Fibroblast of villous mesenchyme (primary cell): ENCODE data around the gene MINPP1. TPM values are rescaled to one million over a fixed set of nuclear protein-coding genes. Genes with fewer than 3 reads are reported as not detected.

Experiments
- DNase-seq: peaks from one replicate; pipeline ENCODE4 v3.0.0-alpha.2; 2010; ENCODE audit warnings: low read depth
- H3K4me3 ChIP-seq: 2 replicates; pipeline ENCODE4 v1.5.1; 2011; ENCODE audit warnings: low read depth, mild to moderate bottlenecking, low read length
- CTCF ChIP-seq: IDR thresholded peaks from 2 replicates; pipeline ENCODE4 v1.5.1; 2012; ENCODE audit warnings: low read depth, mild to moderate bottlenecking, low read length; ENCODE audit not compliant: insufficient read depth
- total RNA-seq: library from RNA; depleted of rRNA; stranded (reverse); fragments of >200 nt; gene quantifications from 2 replicates; pipeline ENCODE4 v1.2.3, GENCODE V29; 2012

The MINPP1 gene
- total RNA-seq, 1 donor: 52.7 TPM

DNA sequence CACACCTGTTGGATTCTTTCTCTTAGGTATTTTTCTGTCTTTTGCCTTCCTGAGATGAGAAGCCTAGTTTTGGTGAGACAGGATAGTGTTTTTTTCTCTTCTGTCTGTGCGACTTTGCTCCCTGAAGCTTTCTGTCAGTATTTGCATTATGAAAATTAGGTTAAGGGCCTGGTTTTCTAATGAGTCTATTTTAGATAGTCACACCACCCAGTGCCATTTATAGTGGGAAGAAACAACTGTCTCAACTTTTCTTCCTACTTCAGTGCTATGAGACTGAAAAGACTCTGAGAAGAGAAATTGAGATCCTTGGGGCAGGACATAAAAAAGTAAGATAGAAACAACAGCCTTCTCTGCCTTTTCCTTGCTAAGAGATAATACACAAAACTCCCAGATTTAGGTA is 53.6 kb downstream of the MINPP1 start:
- H3K4me3 ChIP-seq: no peak overlapping the region
- no peak for TF ChIP-seq CTCF
- no peak for DNase-seq

- no peak overlapping the region for H3K4me3 ChIP-seq
- no peak for DNase-seq
- TF ChIP-seq CTCF: no peak
Measured at GRCh38 chr10:87559392-87559791, 54.7 kb downstream of the MINPP1 start.

GRCh38 chr10:87560495-87561129 is 55.9 kb downstream of the MINPP1 start:
- DNase-seq: no peak
- TF ChIP-seq CTCF: no peak
- H3K4me3 ChIP-seq: no peak overlapping the region

- no peak for TF ChIP-seq CTCF
- H3K4me3 ChIP-seq: no peak overlapping the region
- DNase-seq: no peak
Measured at GRCh38 chr10:87562750-87563149, 58.1 kb downstream of the MINPP1 start.

- TF ChIP-seq CTCF: no peak
- no peak for DNase-seq
- H3K4me3 ChIP-seq: no peak overlapping the region
Measured at GRCh38 chr10:87565010-87565409, 60.3 kb downstream of the MINPP1 start.

DNA sequence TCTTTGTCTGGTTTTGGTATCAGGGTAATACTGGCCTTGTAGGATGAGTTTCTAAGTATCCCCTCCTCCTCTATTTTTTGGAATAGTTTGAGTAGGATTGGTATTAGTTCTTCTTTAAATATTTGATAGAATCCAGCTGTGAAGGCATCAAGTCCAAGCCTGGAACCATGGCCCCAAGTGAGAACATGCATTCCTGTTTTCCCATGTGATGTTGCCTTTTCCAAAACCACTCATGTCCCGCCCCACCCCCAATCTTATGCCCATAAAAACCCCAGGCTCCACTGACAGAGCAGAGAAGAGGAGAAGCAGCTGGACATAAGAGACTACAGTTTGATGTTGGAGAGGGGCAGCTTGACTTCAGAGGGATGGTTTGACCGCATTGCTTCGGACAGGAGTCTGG is 71.2 kb downstream of the MINPP1 start:
- H3K4me3 ChIP-seq: no peak overlapping the region
- no peak for TF ChIP-seq CTCF
- peak; percentile 32 for DNase-seq

- TF ChIP-seq CTCF: no peak
- H3K4me3 ChIP-seq: no peak overlapping the region
- DNase-seq: no peak
Measured at GRCh38 chr10:87578160-87578841, 73.6 kb downstream of the MINPP1 start.
